HUES6 (cell line): ENCODE data around the gene ADGRD1.

Source experiments
- H3K27ac ChIP-seq: 2 replicates; pipeline ENCODE4 v1.7.0; 2013; ENCODE audit warnings: low read depth, mild to moderate bottlenecking, low read length, inconsistent platforms
- H3K27me3 ChIP-seq: 2 replicates; pipeline ENCODE4 v1.6.1; 2013; ENCODE audit warnings: low read length; ENCODE audit not compliant: control insufficient read depth, insufficient read depth
- H3K36me3 ChIP-seq: 2 replicates; pipeline ENCODE4 v1.6.1; 2013; ENCODE audit warnings: low read length; ENCODE audit not compliant: control insufficient read depth, insufficient read depth
- H3K4me1 ChIP-seq: 2 replicates; pipeline ENCODE4 v1.6.1; 2013; ENCODE audit warnings: low read length; ENCODE audit not compliant: control insufficient read depth, insufficient read depth
- H3K4me3 ChIP-seq: 2 replicates; pipeline ENCODE4 v1.5.1; 2013; ENCODE audit warnings: low read depth, low read length
- H3K9ac ChIP-seq: one replicate; pipeline ENCODE4 v1.6.1; 2013; ENCODE audit warnings: mild to moderate bottlenecking, low read length
- H3K9me3 ChIP-seq: 2 replicates; pipeline ENCODE4 v1.6.1; 2013; ENCODE audit warnings: low read depth, low read length; ENCODE audit not compliant: control insufficient read depth, insufficient read depth

ADGRD1 gene

GRCh38 chr12:131045705-131046460 lies 92.2 kb downstream of the ADGRD1 start:
- H3K27ac ChIP-seq, result no peak overlapping the region
- no peaks in the 10 kb centered on the region for H3K36me3 ChIP-seq
- H3K9me3 ChIP-seq, result no peaks in the 10 kb centered on the region
- H3K9ac ChIP-seq, result no peak overlapping the region
- no peaks in the 10 kb centered on the region for H3K27me3 ChIP-seq
- no peak overlapping the region for H3K4me3 ChIP-seq
- no peaks in the 10 kb centered on the region for H3K4me1 ChIP-seq

- H3K27ac ChIP-seq, result no peak overlapping the region
- H3K27me3 ChIP-seq, result no peaks in the 10 kb centered on the region
- no peak overlapping the region for H3K9ac ChIP-seq
- H3K4me3 ChIP-seq, result no peak overlapping the region
- H3K9me3 ChIP-seq, result no peaks in the 10 kb centered on the region
- no peaks in the 10 kb centered on the region for H3K36me3 ChIP-seq
- no peaks in the 10 kb centered on the region for H3K4me1 ChIP-seq
Observed at GRCh38 chr12:131046813-131047788, 93.4 kb downstream of the ADGRD1 start.

- Histone ChIP-seq H3K27me3 (no peaks in the 10 kb centered on the region), H3K9me3 (no peaks in the 10 kb centered on the region), H3K36me3 (no peaks in the 10 kb centered on the region), H3K4me1 (no peaks in the 10 kb centered on the region), H3K27ac (no peak overlapping the region), H3K4me3 (no peak overlapping the region), H3K9ac (no peak overlapping the region)
Observed at GRCh38 chr12:131047789-131048610, 94.3 kb downstream of the ADGRD1 start.

- no peaks in the 10 kb centered on the region for H3K9me3 ChIP-seq
- H3K4me3 ChIP-seq, result no peak overlapping the region
- H3K36me3 ChIP-seq, result no peaks in the 10 kb centered on the region
- H3K27ac ChIP-seq, result no peak overlapping the region
- H3K4me1 ChIP-seq, result no peaks in the 10 kb centered on the region
- no peak overlapping the region for H3K9ac ChIP-seq
- no peaks in the 10 kb centered on the region for H3K27me3 ChIP-seq
Observed at GRCh38 chr12:131048611-131048990, 94.9 kb downstream of the ADGRD1 start.

GRCh38 chr12:131049002-131049401 lies 95.3 kb downstream of the ADGRD1 start:
- Histone ChIP-seq H3K4me1 (no peaks in the 10 kb centered on the region), H3K4me3 (no peak overlapping the region), H3K27ac (no peak overlapping the region), H3K36me3 (no peaks in the 10 kb centered on the region), H3K27me3 (no peaks in the 10 kb centered on the region), H3K9me3 (no peaks in the 10 kb centered on the region), H3K9ac (no peak overlapping the region)

GRCh38 chr12:131049549-131050339 lies 96.0 kb downstream of the ADGRD1 start:
- Histone ChIP-seq H3K9me3 (no peaks in the 10 kb centered on the region), H3K27ac (no peak overlapping the region), H3K4me1 (no peaks in the 10 kb centered on the region), H3K27me3 (no peaks in the 10 kb centered on the region; the same call in 1 of the 2 replicates), H3K9ac (no peak overlapping the region), H3K36me3 (no peaks in the 10 kb centered on the region), H3K4me3 (no peak overlapping the region)

GRCh38 chr12:131050463-131051154 lies 96.9 kb downstream of the ADGRD1 start:
- Histone ChIP-seq H3K9me3 (no peaks in the 10 kb centered on the region), H3K4me3 (no peak overlapping the region), H3K27ac (no peak overlapping the region), H3K36me3 (no peaks in the 10 kb centered on the region), H3K9ac (no peak overlapping the region), H3K4me1 (no peaks in the 10 kb centered on the region), H3K27me3 (no peaks in the 10 kb centered on the region; the same call in 1 of the 2 replicates)

- H3K9ac ChIP-seq, result no peak overlapping the region
- H3K36me3 ChIP-seq, result no peaks in the 10 kb centered on the region
- H3K27me3 ChIP-seq, result no peaks in the 10 kb centered on the region; the same call in 1 of the 2 replicates
- H3K4me1 ChIP-seq, result no peaks in the 10 kb centered on the region
- no peak overlapping the region for H3K4me3 ChIP-seq
- H3K27ac ChIP-seq, result no peak overlapping the region
- H3K9me3 ChIP-seq, result no peaks in the 10 kb centered on the region
Observed at GRCh38 chr12:131051155-131051473, 97.4 kb downstream of the ADGRD1 start.

GRCh38 chr12:131052063-131052781 lies 98.5 kb downstream of the ADGRD1 start:
- Histone ChIP-seq H3K9me3 (no peaks in the 10 kb centered on the region), H3K9ac (no peak overlapping the region), H3K27ac (no peak overlapping the region), H3K4me3 (no peak overlapping the region), H3K27me3 (no peaks in the 10 kb centered on the region; the same call in 1 of the 2 replicates), H3K4me1 (no peaks in the 10 kb centered on the region), H3K36me3 (no peaks in the 10 kb centered on the region)
